Mucosa of rectum (tissue), 2 donors: ENCODE results near the gene DYDC2.

Experiments used
- H3K27ac ChIP-seq, 2 donors: one replicate each; pipeline ENCODE4 v1.7.0; 2013; ENCODE audit warnings: inconsistent platforms in 2 of 2, low read depth in 2 of 2, low read length in 2 of 2
- H3K27me3 ChIP-seq, 2 donors: one replicate each; pipeline ENCODE4 v1.7.0; 2013; ENCODE audit warnings: low read length in 2 of 2; ENCODE audit not compliant: control insufficient read depth in 2 of 2, insufficient read depth in 2 of 2
- H3K36me3 ChIP-seq, 2 donors: one replicate each; pipeline ENCODE4 v1.7.0; 2013; ENCODE audit warnings: low read length in 2 of 2; ENCODE audit not compliant: control insufficient read depth in 2 of 2, insufficient read depth in 2 of 2
- H3K4me1 ChIP-seq, 2 donors: one replicate each; pipeline ENCODE4 v1.7.0; 2013; ENCODE audit warnings: low read length in 2 of 2, mild to moderate bottlenecking in 1 of 2; ENCODE audit not compliant: control insufficient read depth in 2 of 2, insufficient read depth in 2 of 2
- H3K4me3 ChIP-seq, 2 donors: one replicate each; pipeline ENCODE4 v1.7.0; 2013; ENCODE audit warnings: low read length in 2 of 2
- H3K9ac ChIP-seq, 2 donors: one replicate each; pipeline ENCODE4 v1.7.0; 2013; ENCODE audit warnings: low read length in 2 of 2, low read depth in 1 of 2, mild to moderate bottlenecking in 1 of 2
- H3K9me3 ChIP-seq, 2 donors: one replicate each; pipeline ENCODE4 v1.7.0; 2013; ENCODE audit warnings: low read length in 2 of 2; ENCODE audit not compliant: control insufficient read depth in 2 of 2
- donor health status: healthy.
- donor health status: Normal muscosa, but diverticular disease.

The DYDC2 gene, protein sequence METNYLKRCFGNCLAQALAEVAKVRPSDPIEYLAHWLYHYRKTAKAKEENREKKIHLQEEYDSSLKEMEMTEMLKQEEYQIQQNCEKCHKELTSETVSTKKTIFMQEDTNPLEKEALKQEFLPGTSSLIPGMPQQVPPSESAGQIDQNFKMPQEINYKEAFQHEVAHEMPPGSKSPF

GRCh38 chr10:80356563-80356988, at the start of gene DYDC2, which contains the start of gene DYDC1:
DYDC2 (plus strand) TSS chr10:80356781; CDS start chr10:80362444, 5,663 bp downstream.
DYDC1 (minus strand) TSS chr10:80356755; CDS start chr10:80352601, 4,154 bp downstream.
- H3K36me3 ChIP-seq = no peaks in the 10 kb centered on the region
- H3K9ac ChIP-seq = no peak within 1 kb of the TSS
- no peaks in the 10 kb centered on the region for H3K9me3 ChIP-seq
- H3K4me3 ChIP-seq = peak within 1 kb of the TSS; percentile 20 to 43
- H3K27me3 ChIP-seq = peaks cover 4 to 14% of the 10 kb centered on the region in 2 donors
- no peaks in the 10 kb centered on the region for H3K4me1 ChIP-seq
- H3K27ac ChIP-seq = no peak within 1 kb of the TSS

DNA sequence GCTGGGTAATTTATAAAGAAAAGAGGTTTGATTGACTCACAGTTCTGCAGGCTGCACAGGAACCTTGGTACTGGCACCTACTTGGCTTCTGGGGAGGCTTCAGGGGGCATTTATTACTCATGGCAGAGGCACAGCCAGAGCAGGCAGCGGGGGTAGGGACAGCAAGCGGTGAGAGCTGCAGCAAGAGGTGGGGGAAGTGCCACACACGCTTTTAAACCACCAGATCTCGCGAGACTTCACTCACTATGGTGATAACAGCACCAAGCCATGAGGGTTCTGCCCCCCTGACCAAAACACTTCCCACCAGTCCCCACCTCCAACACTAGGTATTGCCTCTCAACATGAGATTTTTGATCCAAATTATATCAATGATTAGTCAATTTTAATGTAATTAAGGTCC, 43.1 kb upstream of the DYDC2 start:
- Histone ChIP-seq H3K9me3 (no peaks in the 10 kb centered on the region), H3K36me3 (no peaks in the 10 kb centered on the region), H3K27ac (no peak overlapping the region), H3K27me3 (no peaks in the 10 kb centered on the region), H3K9ac (no peak overlapping the region), H3K4me3 (no peak overlapping the region), H3K4me1 (no peaks in the 10 kb centered on the region)

DNA sequence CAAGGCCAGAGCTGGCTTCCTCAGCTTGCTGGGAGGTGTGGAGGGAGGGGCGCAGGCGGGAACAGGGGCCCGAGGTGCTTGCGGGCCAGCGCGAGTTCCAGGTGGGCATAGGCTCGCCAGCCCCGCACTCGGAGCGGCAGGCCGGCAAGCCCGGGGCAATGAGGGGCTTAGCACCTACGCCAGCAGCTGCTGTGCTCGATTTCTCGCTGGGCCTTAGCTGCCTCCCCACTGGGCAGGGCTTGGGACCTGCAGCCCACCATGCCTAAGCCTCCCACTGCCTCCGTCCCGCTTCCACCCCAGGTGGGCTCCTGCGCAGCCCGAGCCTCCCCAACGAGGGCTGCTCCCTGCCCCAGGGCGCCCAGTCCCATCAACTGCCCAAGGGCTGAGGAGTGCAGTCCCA, 41.2 kb upstream of the DYDC2 start:
- Histone ChIP-seq H3K9ac (no peak overlapping the region), H3K27ac (no peak overlapping the region), H3K4me1 (no peaks in the 10 kb centered on the region), H3K36me3 (no peaks in the 10 kb centered on the region), H3K4me3 (no peak overlapping the region), H3K9me3 (no peaks in the 10 kb centered on the region), H3K27me3 (no peaks in the 10 kb centered on the region)

- no peak overlapping the region for H3K27ac ChIP-seq
- H3K9me3 ChIP-seq = no peaks in the 10 kb centered on the region
- no peak overlapping the region for H3K9ac ChIP-seq
- H3K4me1 ChIP-seq = no peaks in the 10 kb centered on the region
- no peak overlapping the region for H3K4me3 ChIP-seq
- no peaks in the 10 kb centered on the region for H3K27me3 ChIP-seq
- H3K36me3 ChIP-seq = no peaks in the 10 kb centered on the region
Observed at GRCh38 chr10:80318742-80319141, 37.8 kb upstream of the DYDC2 start.

DNA sequence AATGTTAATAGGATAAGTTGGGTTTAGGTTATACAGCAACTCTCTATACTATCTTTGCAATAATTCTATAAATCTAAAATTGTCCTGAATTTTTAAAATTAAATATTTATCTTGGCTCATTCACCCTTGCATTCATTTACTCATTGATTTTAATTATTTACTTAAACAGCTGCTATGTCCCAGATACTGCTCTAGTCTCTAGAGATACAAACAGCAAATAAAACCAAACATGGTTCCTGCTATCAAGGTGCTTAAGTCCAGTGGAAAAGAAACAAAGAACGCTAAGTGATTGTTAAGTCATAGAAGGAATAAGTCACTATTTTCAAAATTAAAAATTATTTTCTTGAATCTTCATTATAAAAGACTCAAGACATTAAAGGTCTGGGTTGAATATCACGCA, 37.3 kb upstream of the DYDC2 start:
- Histone ChIP-seq H3K9ac (no peak overlapping the region), H3K36me3 (no peaks in the 10 kb centered on the region), H3K27ac (no peak overlapping the region), H3K4me3 (no peak overlapping the region), H3K27me3 (no peaks in the 10 kb centered on the region), H3K9me3 (no peaks in the 10 kb centered on the region), H3K4me1 (no peaks in the 10 kb centered on the region)

DNA sequence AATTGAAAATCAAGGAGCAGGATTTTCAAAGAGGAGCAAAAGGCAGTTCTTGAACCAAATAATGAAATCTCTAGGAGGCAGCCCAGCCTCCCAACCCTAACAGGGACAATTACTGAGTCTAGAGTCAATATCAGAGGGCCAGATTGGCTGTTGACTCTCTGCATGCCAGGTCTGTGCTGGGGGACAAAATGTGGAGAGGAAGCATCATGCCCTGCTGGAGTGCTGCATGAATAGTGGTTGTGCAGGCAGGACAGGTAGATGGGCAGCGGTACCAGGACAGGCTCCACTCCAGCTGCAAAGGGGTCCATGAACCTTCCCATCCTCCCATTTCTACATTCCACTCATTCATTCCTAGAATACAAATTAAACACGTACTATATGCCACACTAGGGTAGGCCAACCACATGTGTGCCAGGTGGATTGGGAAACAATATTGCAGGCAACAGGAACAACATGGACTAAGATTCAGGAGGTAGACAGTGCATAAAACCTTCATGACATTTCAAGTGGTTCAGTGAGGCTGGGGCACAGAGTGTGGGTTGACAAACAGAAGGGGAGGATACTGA, 36.8 kb upstream of the DYDC2 start:
- H3K27me3 ChIP-seq = no peaks in the 10 kb centered on the region
- H3K36me3 ChIP-seq = no peaks in the 10 kb centered on the region
- H3K4me3 ChIP-seq = no peak overlapping the region
- H3K4me1 ChIP-seq = no peaks in the 10 kb centered on the region
- no peak overlapping the region for H3K9ac ChIP-seq
- H3K9me3 ChIP-seq = no peaks in the 10 kb centered on the region
- H3K27ac ChIP-seq = no peak overlapping the region

DNA sequence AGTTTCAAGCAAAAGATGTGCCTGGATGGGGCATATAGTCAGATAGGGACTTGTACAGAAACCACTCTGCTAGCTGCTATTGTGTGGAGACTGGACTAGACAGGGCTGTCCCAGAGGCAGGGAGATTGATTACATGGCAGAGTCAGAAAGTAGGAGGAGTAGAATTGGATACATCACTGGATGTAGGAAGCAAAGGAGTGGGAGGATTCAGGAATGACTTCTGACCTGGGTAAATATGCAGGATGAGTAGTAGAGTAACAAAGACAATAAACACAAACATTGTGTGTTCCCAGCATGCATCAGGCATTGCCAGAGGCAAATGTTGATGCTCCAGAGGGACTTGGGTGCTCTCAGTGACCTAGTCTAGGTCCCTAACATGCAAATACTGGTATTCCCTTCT, 36.2 kb upstream of the DYDC2 start:
- Histone ChIP-seq H3K9ac (no peak overlapping the region), H3K4me1 (no peaks in the 10 kb centered on the region), H3K36me3 (no peaks in the 10 kb centered on the region), H3K27ac (no peak overlapping the region), H3K27me3 (peaks cover 0 to 3% of the 10 kb centered on the region in 2 donors), H3K9me3 (no peaks in the 10 kb centered on the region), H3K4me3 (no peak overlapping the region)

- Histone ChIP-seq H3K9me3 (no peaks in the 10 kb centered on the region), H3K4me1 (no peaks in the 10 kb centered on the region), H3K36me3 (no peaks in the 10 kb centered on the region), H3K9ac (no peak overlapping the region), H3K27ac (no peak overlapping the region), H3K4me3 (no peak overlapping the region), H3K27me3 (peaks cover 0 to 3% of the 10 kb centered on the region in 2 donors)
Observed at GRCh38 chr10:80321183-80321582, 35.4 kb upstream of the DYDC2 start.

- no peak overlapping the region for H3K4me3 ChIP-seq
- H3K27me3 ChIP-seq = peaks cover 0 to 3% of the 10 kb centered on the region in 2 donors
- no peak overlapping the region for H3K27ac ChIP-seq
- no peaks in the 10 kb centered on the region for H3K4me1 ChIP-seq
- no peak overlapping the region for H3K9ac ChIP-seq
- H3K36me3 ChIP-seq = no peaks in the 10 kb centered on the region
- no peaks in the 10 kb centered on the region for H3K9me3 ChIP-seq
Observed at GRCh38 chr10:80322158-80322557, 34.4 kb upstream of the DYDC2 start.

- H3K27me3 ChIP-seq = peaks cover 0 to 3% of the 10 kb centered on the region in 2 donors
- H3K27ac ChIP-seq = no peak overlapping the region
- no peaks in the 10 kb centered on the region for H3K4me1 ChIP-seq
- no peaks in the 10 kb centered on the region for H3K9me3 ChIP-seq
- H3K9ac ChIP-seq = no peak overlapping the region
- no peak overlapping the region for H3K4me3 ChIP-seq
- no peaks in the 10 kb centered on the region for H3K36me3 ChIP-seq
Observed at GRCh38 chr10:80322711-80323110, 33.9 kb upstream of the DYDC2 start.
